MCF 10A (cell line): ENCODE data around the gene FOXP1. TPM values are rescaled to one million over a fixed set of nuclear protein-coding genes. Genes with fewer than 3 reads are reported as not detected.

Source experiments
- BruUV-seq: library from RNA; stranded (reverse); fragments of 400-500 nt; replicated peaks from 2 replicates; lab custom pipeline; 2021; lab: Mats Ljungman, UMichigan
- CTCF ChIA-PET: fragments of 300-600 bp; sonication (Branson Sonifier 250); formaldehyde crosslinking; extraction: SDS; loops from one replicate; lab custom pipeline; 2021; ENCODE audit warnings: antibody characterized with exemption, inconsistent platforms; lab: Yijun Ruan, JAX
- POLR2A ChIA-PET: fragments of 300-600, 350-650 bp; sonication (Branson Sonifier 250); formaldehyde crosslinking; extraction: SDS; loops from one replicate; lab custom pipeline; 2020; ENCODE audit warnings: antibody characterized with exemption, inconsistent platforms; lab: Yijun Ruan, JAX
- DNase-seq: peaks from one replicate; pipeline ENCODE4 v3.0.0-alpha.2; 2018; ENCODE audit not compliant: unreplicated experiment
- H3K27ac Mint-ChIP-seq: one replicate; pipeline ENCODE4 v1.8.0; 2022; ENCODE audit warnings: mild to moderate bottlenecking, low read depth, mixed read lengths; ENCODE audit not compliant: unreplicated experiment
- H3K27me3 Mint-ChIP-seq: one replicate; pipeline ENCODE4 v1.8.0; 2022; ENCODE audit warnings: mixed read lengths; ENCODE audit not compliant: insufficient read depth, unreplicated experiment
- H3K36me3 Mint-ChIP-seq: one replicate; pipeline ENCODE4 v1.8.0; 2022; ENCODE audit warnings: mild to moderate bottlenecking, moderate library complexity, mixed read lengths; ENCODE audit not compliant: insufficient read depth, unreplicated experiment
- H3K4me1 Mint-ChIP-seq: one replicate; pipeline ENCODE4 v1.8.0; 2022; ENCODE audit warnings: mixed read lengths; ENCODE audit not compliant: insufficient read depth, unreplicated experiment
- H3K4me3 Mint-ChIP-seq: one replicate; pipeline ENCODE4 v1.8.0; 2022; ENCODE audit warnings: mild to moderate bottlenecking, moderate library complexity, mixed read lengths; ENCODE audit not compliant: unreplicated experiment
- H3K9me3 Mint-ChIP-seq: one replicate; pipeline ENCODE4 v1.8.0; 2022; ENCODE audit warnings: mixed read lengths; ENCODE audit not compliant: unreplicated experiment
- CTCF ChIP-seq: fragments of 200-600 bp; IDR thresholded peaks from one replicate; pipeline ENCODE4 v1.8.0; 2022; ENCODE audit warnings: antibody characterized with exemption, mild to moderate bottlenecking; ENCODE audit not compliant: unreplicated experiment
- intact Hi-C: fragments of 100-400 bp; cut with micrococcal nuclease; formaldehyde crosslinking; loops from 2 replicates; pipeline ENCODE4 v1.14.1; 2022
- total RNA-seq: library from RNA; stranded (reverse); gene quantifications from 2 replicates; pipeline ENCODE4 v1.2.3, GENCODE V29; 2022

Gene FOXP1
- total RNA-seq, 1 experiment from 2014 or later, result 49.0 TPM

- Mint-ChIP-seq H3K4me1 (peaks cover 6% of the 10 kb centered on the region), H3K4me3 (no peak overlapping the region), H3K9me3 (no peaks in the 10 kb centered on the region), H3K36me3 (peaks cover 13% of the 10 kb centered on the region), H3K27me3 (no peaks in the 10 kb centered on the region), H3K27ac (no peak overlapping the region)
- DNase-seq, result no peak
- POLR2A ChIA-PET, result no interaction called here
- TF ChIP-seq CTCF, result no peak
- no TSS peak for BruUV-seq
- intact Hi-C loops, result no loop called here
- CTCF ChIA-PET, result no interaction called here
Observed at GRCh38 chr3:71330909-71331308, 252.6 kb downstream of the FOXP1 start.

- DNase-seq, result no peak
- BruUV-seq, result no TSS peak
- no peak overlapping the region for H3K4me3 Mint-ChIP-seq
- intact Hi-C loops, result no loop called here
- H3K36me3 Mint-ChIP-seq, result peaks cover 13% of the 10 kb centered on the region
- CTCF ChIA-PET, result no interaction called here
- no peak overlapping the region for H3K27ac Mint-ChIP-seq
- H3K27me3 Mint-ChIP-seq, result no peaks in the 10 kb centered on the region
- H3K4me1 Mint-ChIP-seq, result peaks cover 6% of the 10 kb centered on the region
- TF ChIP-seq CTCF, result no peak
- no peaks in the 10 kb centered on the region for H3K9me3 Mint-ChIP-seq
- POLR2A ChIA-PET, result no interaction called here
Observed at GRCh38 chr3:71330505-71330904, 253.0 kb downstream of the FOXP1 start.

DNA sequence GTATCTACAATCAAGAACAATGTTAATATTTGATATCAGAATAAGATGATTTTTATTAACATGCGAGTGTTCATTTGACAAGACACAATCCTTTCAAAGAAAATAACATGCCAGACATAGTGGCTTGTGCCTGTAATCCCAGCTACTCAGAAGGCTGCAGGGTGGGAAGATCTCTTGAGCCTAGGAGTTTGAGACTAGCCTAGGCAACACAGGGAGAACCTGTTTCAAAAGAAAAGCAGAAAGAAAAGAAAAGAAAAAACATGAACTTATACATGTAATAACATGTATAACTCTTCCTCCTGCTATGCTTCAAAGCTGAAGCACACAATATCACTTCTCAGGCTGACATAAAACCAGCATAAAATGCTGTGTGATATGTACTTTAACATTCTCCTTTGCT is 253.7 kb downstream of the FOXP1 start:
- intact Hi-C loops, result no loop called here
- BruUV-seq, result no TSS peak
- CTCF ChIA-PET, result no interaction called here
- Mint-ChIP-seq H3K9me3 (no peaks in the 10 kb centered on the region), H3K27ac (no peak overlapping the region), H3K4me1 (peaks cover 6% of the 10 kb centered on the region), H3K4me3 (no peak overlapping the region), H3K27me3 (no peaks in the 10 kb centered on the region), H3K36me3 (peaks cover 13% of the 10 kb centered on the region)
- POLR2A ChIA-PET, result no interaction called here
- TF ChIP-seq CTCF, result no peak
- DNase-seq, result no peak

- no TSS peak for BruUV-seq
- no peak for TF ChIP-seq CTCF
- Mint-ChIP-seq H3K27me3 (no peaks in the 10 kb centered on the region), H3K4me3 (no peak overlapping the region), H3K9me3 (no peaks in the 10 kb centered on the region), H3K4me1 (peaks cover 6% of the 10 kb centered on the region), H3K36me3 (peaks cover 13% of the 10 kb centered on the region), H3K27ac (no peak overlapping the region)
- intact Hi-C loops, result no loop called here
- CTCF ChIA-PET, result interaction anchor here (1.2 kb wide), 1 partner anchor 207 kb away, joined by 4 read pairs; no protein-coding TSS in a partner anchor
- no peak for DNase-seq
- POLR2A ChIA-PET, result no interaction called here
Observed at GRCh38 chr3:71328926-71329325, 254.6 kb downstream of the FOXP1 start.
